Activated T-helper 2 cell treated with anti-CD3 and anti-CD28 coated beads, Interferon-gamma antibody, Interleukin-2, Interleukin-4, amounts not matched to agents 10 μg/mL and 5 μg/mL and 100 μg/mL, durations not matched to agents 14 hours and 24 hours and 36 hours (primary cell): Measurements from ENCODE around the gene BMP6. TPM values are rescaled to one million over a fixed set of nuclear protein-coding genes. Genes with fewer than 3 reads are reported as not detected.
A peak's percentile ranks its signal among the peaks of the same experiment; 100 is the strongest.

ENCODE experiments used
- DNase-seq: peaks from one replicate; pipeline ENCODE4 v3.0.0; 2021; ENCODE audit warnings: low spot score
- H3K27ac Mint-ChIP-seq: one replicate; pipeline ENCODE4 v1.8.0; 2021; ENCODE audit warnings: mixed read lengths
- H3K27me3 Mint-ChIP-seq: one replicate; pipeline ENCODE4 v1.8.0; 2021; ENCODE audit warnings: low read depth, mixed read lengths
- H3K36me3 Mint-ChIP-seq: one replicate; pipeline ENCODE4 v1.8.0; 2021; ENCODE audit warnings: low read depth, mixed read lengths
- H3K4me1 Mint-ChIP-seq: one replicate; pipeline ENCODE4 v1.8.0; 2021; ENCODE audit warnings: low read depth, mixed read lengths
- H3K4me3 Mint-ChIP-seq: one replicate; pipeline ENCODE4 v1.8.0; 2021; ENCODE audit warnings: low read depth, mild to moderate bottlenecking, moderate library complexity, mixed read lengths
- H3K9me3 Mint-ChIP-seq: one replicate; pipeline ENCODE4 v1.8.0; 2021; ENCODE audit warnings: mixed read lengths
- intact Hi-C: fragments of 100-400 bp; cut with micrococcal nuclease; formaldehyde crosslinking; loops from one replicate; pipeline ENCODE4 v1.15.1; 2023
- total RNA-seq: library from RNA; stranded (reverse); gene quantifications from 2 replicates; pipeline ENCODE4 v1.2.3, GENCODE V29; 2022

The BMP6 gene
- total RNA-seq, 1 donor from 2014 or later = 1.1 TPM

- peaks cover 69% of the 10 kb centered on the region for H3K36me3 Mint-ChIP-seq
Observed at GRCh38 chr6:7902867-7903266, 177.0 kb downstream of the BMP6 start.

GRCh38 chr6:7903673-7904072 is 177.8 kb downstream of the BMP6 start:
- no peak overlapping the region for H3K4me3 Mint-ChIP-seq
- H3K36me3 Mint-ChIP-seq = peaks cover 61% of the 10 kb centered on the region
- H3K27me3 Mint-ChIP-seq = no peaks in the 10 kb centered on the region
- no peak for DNase-seq
- H3K27ac Mint-ChIP-seq = no peak overlapping the region
- H3K9me3 Mint-ChIP-seq = no peaks in the 10 kb centered on the region
- intact Hi-C loops = no loop called here
- peaks cover 3% of the 10 kb centered on the region for H3K4me1 Mint-ChIP-seq

More at GRCh38 chr6:7902867-7903266, 177.0 kb downstream of the BMP6 start:
- intact Hi-C loops = no loop called here
- Mint-ChIP-seq H3K9me3 (no peaks in the 10 kb centered on the region), H3K27me3 (no peaks in the 10 kb centered on the region), H3K27ac (no peak overlapping the region), H3K4me1 (peaks cover 5% of the 10 kb centered on the region), H3K4me3 (no peak overlapping the region)
- DNase-seq = no peak

GRCh38 chr6:7904654-7905319 is 178.9 kb downstream of the BMP6 start:
- no peak overlapping the region for H3K27ac Mint-ChIP-seq
- no peak for DNase-seq
- intact Hi-C loops = no loop called here
- H3K27me3 Mint-ChIP-seq = no peaks in the 10 kb centered on the region
- no peak overlapping the region for H3K4me3 Mint-ChIP-seq
- H3K4me1 Mint-ChIP-seq = peaks cover 10% of the 10 kb centered on the region
- peaks cover 59% of the 10 kb centered on the region for H3K36me3 Mint-ChIP-seq
- H3K9me3 Mint-ChIP-seq = no peaks in the 10 kb centered on the region

- peaks cover 52% of the 10 kb centered on the region for H3K36me3 Mint-ChIP-seq
- intact Hi-C loops = no loop called here
- H3K27me3 Mint-ChIP-seq = no peaks in the 10 kb centered on the region
- peaks cover 10% of the 10 kb centered on the region for H3K4me1 Mint-ChIP-seq
- DNase-seq = no peak
- H3K4me3 Mint-ChIP-seq = no peak overlapping the region
- no peaks in the 10 kb centered on the region for H3K9me3 Mint-ChIP-seq
- H3K27ac Mint-ChIP-seq = no peak overlapping the region
Observed at GRCh38 chr6:7905416-7905815, 179.5 kb downstream of the BMP6 start.

GRCh38 chr6:7906741-7907140 is 180.8 kb downstream of the BMP6 start:
- DNase-seq = no peak
- intact Hi-C loops = no loop called here
- no peak overlapping the region for H3K4me3 Mint-ChIP-seq

GRCh38 chr6:7907159-7907558 is 181.3 kb downstream of the BMP6 start:
- H3K27ac Mint-ChIP-seq = no peak overlapping the region

More at GRCh38 chr6:7906741-7907140, 180.8 kb downstream of the BMP6 start:
- H3K27me3 Mint-ChIP-seq = no peaks in the 10 kb centered on the region
- H3K36me3 Mint-ChIP-seq = peaks cover 40% of the 10 kb centered on the region
- no peaks in the 10 kb centered on the region for H3K9me3 Mint-ChIP-seq
- peaks cover 12% of the 10 kb centered on the region for H3K4me1 Mint-ChIP-seq
- no peak overlapping the region for H3K27ac Mint-ChIP-seq

GRCh38 chr6:7909323-7910276 is 183.7 kb downstream of the BMP6 start:
- DNase-seq = peak; percentile 32
- Mint-ChIP-seq H3K9me3 (no peaks in the 10 kb centered on the region), H3K27ac (peak overlapping the region; percentile 75), H3K27me3 (no peaks in the 10 kb centered on the region), H3K4me1 (peaks cover 12% of the 10 kb centered on the region), H3K4me3 (peak overlapping the region; percentile 90), H3K36me3 (peaks cover 16% of the 10 kb centered on the region)
- intact Hi-C loops = loop anchor here (1.0 to 10.0 kb wide), 5 partner anchors 98 to 525 kb away; partner anchors contain the start of genes BLOC1S5, EEF1E1 and SLC35B3

More at GRCh38 chr6:7907159-7907558, 181.3 kb downstream of the BMP6 start:
- Mint-ChIP-seq H3K4me3 (no peak overlapping the region), H3K9me3 (no peaks in the 10 kb centered on the region), H3K27me3 (no peaks in the 10 kb centered on the region), H3K4me1 (peaks cover 12% of the 10 kb centered on the region), H3K36me3 (peaks cover 36% of the 10 kb centered on the region)
- intact Hi-C loops = no loop called here
- DNase-seq = no peak

- DNase-seq = no peak
- intact Hi-C loops = loop anchor here (1.0 to 10.0 kb wide), 5 partner anchors 97 to 525 kb away; partner anchors contain the start of genes BLOC1S5, EEF1E1 and SLC35B3
- no peak overlapping the region for H3K4me3 Mint-ChIP-seq
- peaks cover 12% of the 10 kb centered on the region for H3K4me1 Mint-ChIP-seq
- no peak overlapping the region for H3K27ac Mint-ChIP-seq
- peaks cover 10% of the 10 kb centered on the region for H3K36me3 Mint-ChIP-seq
- no peaks in the 10 kb centered on the region for H3K9me3 Mint-ChIP-seq
- H3K27me3 Mint-ChIP-seq = no peaks in the 10 kb centered on the region
Observed at GRCh38 chr6:7910298-7910653, 184.4 kb downstream of the BMP6 start.

- Mint-ChIP-seq H3K27me3 (peaks cover 1% of the 10 kb centered on the region), H3K4me1 (peaks cover 12% of the 10 kb centered on the region), H3K36me3 (peaks cover 9% of the 10 kb centered on the region), H3K9me3 (no peaks in the 10 kb centered on the region), H3K27ac (peak within 1 kb of the TSS; percentile 75), H3K4me3 (peak within 1 kb of the TSS; percentile 90)
- intact Hi-C loops = loop anchor here (1.0 to 10.0 kb wide), 5 partner anchors 97 to 524 kb away; partner anchors contain the start of genes BLOC1S5, EEF1E1 and SLC35B3
- peak; percentile 61 for DNase-seq
Observed at GRCh38 chr6:7910654-7911344, 184.9 kb downstream of the BMP6 start, which contains the start of gene TXNDC5. TXNDC5 (minus strand) TSS chr6:7910788; CDS start chr6:7910776, 12 bp downstream.

GRCh38 chr6:7911345-7911725 is 185.4 kb downstream of the BMP6 start:
- Mint-ChIP-seq H3K9me3 (no peaks in the 10 kb centered on the region), H3K36me3 (peaks cover 9% of the 10 kb centered on the region), H3K27ac (peak overlapping the region; percentile 19), H3K4me3 (no peak overlapping the region), H3K4me1 (peaks cover 12% of the 10 kb centered on the region), H3K27me3 (peaks cover 3% of the 10 kb centered on the region)
- no peak for DNase-seq
- intact Hi-C loops = loop anchor here (2.0 to 10.0 kb wide), 4 partner anchors 96 to 523 kb away; partner anchors contain the start of genes BLOC1S5 and SLC35B3

- Mint-ChIP-seq H3K4me1 (peaks cover 12% of the 10 kb centered on the region), H3K4me3 (no peak overlapping the region), H3K27ac (no peak overlapping the region), H3K27me3 (peaks cover 3% of the 10 kb centered on the region), H3K36me3 (peaks cover 9% of the 10 kb centered on the region), H3K9me3 (no peaks in the 10 kb centered on the region)
- intact Hi-C loops = loop anchor here (5.0 to 10.0 kb wide), 3 partner anchors 95 to 523 kb away; partner anchors contain the start of gene SLC35B3
- no peak for DNase-seq
Observed at GRCh38 chr6:7912024-7912423, 186.1 kb downstream of the BMP6 start.
